Keratinocyte (primary cell): ENCODE data around the gene BCAS4.

ENCODE experiments used
- CTCF ChIP-seq, 3 experiments: IDR thresholded peaks in 1 of 3; conservative IDR thresholded peaks in 1 of 3; optimal IDR thresholded peaks in 1 of 3; 2 replicates in 2 of 3; 3 replicates in 1 of 3; pipeline versions ENCODE3 to v1.5.1; 2011; ENCODE audit warnings: low read length in 3 of 3, mild to moderate bottlenecking in 3 of 3, moderate library complexity in 2 of 3, control low read depth in 1 of 3, inconsistent platforms in 1 of 3; ENCODE audit not compliant: insufficient read depth in 2 of 3; ENCODE audit errors: extremely low read depth in 1 of 3
- EZH2 ChIP-seq: IDR thresholded peaks from one replicate; pipeline ENCODE4 v1.6.1; 2012; ENCODE audit warnings: inconsistent platforms, mild to moderate bottlenecking, low read length, moderate library complexity

GRCh38 chr20:50873585-50873984 is 78.7 kb downstream of the BCAS4 start:
- TF ChIP-seq EZH2 (no peak), CTCF (optimal IDR thresholded peaks at IDR 0.05 in 1 of 3, IDR thresholded peaks at IDR 0.05 in 1 of 3, conservative IDR thresholded peaks at IDR 0.05 in 1 of 3; ENCODE audit: extremely low read depth in 1 of 3, insufficient read depth in 2 of 3, low read length in 3 of 3) (no peak)
